ENCODE results near the gene ADAMTS6. TPM values are rescaled to one million over a fixed set of nuclear protein-coding genes. Genes with fewer than 3 reads are reported as not detected.

The ADAMTS6 gene
- total RNA-seq, 4 donors from 2014 or later, result 0.80 to 13.2 (median 2.2) TPM

GRCh38 chr5:65171645-65172044 lies 310.1 kb downstream of the ADAMTS6 start:
- DNase-seq, result no peak
- no peaks in the 10 kb centered on the region for H3K9me3 ChIP-seq
- H3K27ac ChIP-seq, result no peak overlapping the region
- H3K4me1 ChIP-seq, result no peaks in the 10 kb centered on the region
- TF ChIP-seq POLR2A (IDR thresholded peaks at IDR 0.05) (no peak), CTCF (IDR thresholded peaks at IDR 0.05) (no peak)
- H3K27me3 ChIP-seq, result no peaks in the 10 kb centered on the region
- no peak overlapping the region for H3K4me3 ChIP-seq
- no peaks in the 10 kb centered on the region for H3K36me3 ChIP-seq

- H3K4me1 ChIP-seq, result no peaks in the 10 kb centered on the region
- no peaks in the 10 kb centered on the region for H3K9me3 ChIP-seq
- no peaks in the 10 kb centered on the region for H3K36me3 ChIP-seq
- no peak overlapping the region for H3K27ac ChIP-seq
- no peaks in the 10 kb centered on the region for H3K27me3 ChIP-seq
- no peak overlapping the region for H3K4me3 ChIP-seq
- DNase-seq, result no peak
- no peak for TF ChIP-seq CTCF (IDR thresholded peaks at IDR 0.05)
- no peak for TF ChIP-seq POLR2A (IDR thresholded peaks at IDR 0.05)
Measured at GRCh38 chr5:65163698-65164097, 318.0 kb downstream of the ADAMTS6 start.

GRCh38 chr5:65161655-65162054 lies 320.1 kb downstream of the ADAMTS6 start:
- no peak overlapping the region for H3K4me3 ChIP-seq

GRCh38 chr5:65157906-65158603 lies 323.7 kb downstream of the ADAMTS6 start:
- no peak for TF ChIP-seq POLR2A (IDR thresholded peaks at IDR 0.05)
- no peak for TF ChIP-seq CTCF (IDR thresholded peaks at IDR 0.05)
- H3K27me3 ChIP-seq, result no peaks in the 10 kb centered on the region
- H3K9me3 ChIP-seq, result no peaks in the 10 kb centered on the region
- H3K27ac ChIP-seq, result no peak overlapping the region
- H3K4me1 ChIP-seq, result no peaks in the 10 kb centered on the region
- H3K4me3 ChIP-seq, result no peak overlapping the region
- DNase-seq, result peak in 1 of 3 donors; percentile 47
- H3K36me3 ChIP-seq, result no peaks in the 10 kb centered on the region

More at GRCh38 chr5:65161655-65162054, 320.1 kb downstream of the ADAMTS6 start:
- no peak for DNase-seq
- Histone ChIP-seq H3K4me1 (no peaks in the 10 kb centered on the region), H3K27ac (no peak overlapping the region), H3K36me3 (no peaks in the 10 kb centered on the region), H3K9me3 (no peaks in the 10 kb centered on the region), H3K27me3 (no peaks in the 10 kb centered on the region)
- TF ChIP-seq POLR2A (IDR thresholded peaks at IDR 0.05) (no peak), CTCF (IDR thresholded peaks at IDR 0.05) (no peak)

- no peak overlapping the region for H3K27ac ChIP-seq
- no peak overlapping the region for H3K4me3 ChIP-seq
- no peaks in the 10 kb centered on the region for H3K36me3 ChIP-seq
- no peaks in the 10 kb centered on the region for H3K27me3 ChIP-seq
- H3K9me3 ChIP-seq, result no peaks in the 10 kb centered on the region
- H3K4me1 ChIP-seq, result no peaks in the 10 kb centered on the region
- no peak for DNase-seq
- TF ChIP-seq POLR2A (IDR thresholded peaks at IDR 0.05) (no peak), CTCF (IDR thresholded peaks at IDR 0.05) (no peak)
Measured at GRCh38 chr5:65156933-65157332, 324.8 kb downstream of the ADAMTS6 start.

Data from Peyer's patch (tissue), 4 donors.